Liver (tissue), 9 donors: ENCODE data around the gene STEAP2. TPM values are rescaled to one million over a fixed set of nuclear protein-coding genes. Genes with fewer than 3 reads are reported as not detected.
A peak's percentile ranks its signal among the peaks of the same experiment; 100 is the strongest.

Source experiments
- DNase-seq: peaks from one replicate; pipeline ENCODE4 v3.0.0-alpha.2; 2017; ENCODE audit warnings: low spot score
- H3K27ac ChIP-seq, 2 donors: one replicate each; pipeline ENCODE4 v1.7.0; 2013; ENCODE audit warnings: inconsistent platforms in 2 of 2, low read length in 2 of 2, control low read depth in 1 of 2, low read depth in 1 of 2, mild to moderate bottlenecking in 1 of 2
- H3K27me3 ChIP-seq, 4 donors: one replicate each; pipeline versions ENCODE4 v1.6.1 to v1.7.0; 2013; ENCODE audit warnings: low read length in 3 of 4, inconsistent platforms in 1 of 4, mild to moderate bottlenecking in 1 of 4, moderate library complexity in 1 of 4; ENCODE audit not compliant: control insufficient read depth in 4 of 4, insufficient read depth in 4 of 4
- H3K36me3 ChIP-seq, 4 donors: one replicate each; pipeline versions ENCODE4 v1.6.1 to v1.7.0; 2013; ENCODE audit warnings: low read length in 3 of 4, mild to moderate bottlenecking in 3 of 4, low read depth in 1 of 4, moderate library complexity in 1 of 4; ENCODE audit not compliant: control insufficient read depth in 4 of 4, insufficient read depth in 3 of 4
- H3K4me1 ChIP-seq, 4 donors: one replicate each; pipeline versions ENCODE4 v1.6.1 to v1.7.0; 2013; ENCODE audit warnings: low read length in 3 of 4, mild to moderate bottlenecking in 3 of 4, moderate library complexity in 1 of 4; ENCODE audit not compliant: control insufficient read depth in 4 of 4, insufficient read depth in 4 of 4
- H3K4me3 ChIP-seq, 3 donors: one replicate each; pipeline versions ENCODE4 v1.6.1 to v1.7.0; 2013; ENCODE audit warnings: low read length in 3 of 3, control low read depth in 1 of 3, low read depth in 1 of 3, mild to moderate bottlenecking in 1 of 3
- H3K9ac ChIP-seq, 2 donors: one replicate each; pipeline ENCODE4 v1.7.0; 2013; ENCODE audit warnings: low read length in 2 of 2, mild to moderate bottlenecking in 2 of 2, moderate library complexity in 2 of 2, control low read depth in 1 of 2, low read depth in 1 of 2
- H3K9me3 ChIP-seq, 4 donors: one replicate each; pipeline versions ENCODE4 v1.6.1 to v1.7.0; 2013; ENCODE audit warnings: low read length in 3 of 4; ENCODE audit not compliant: control insufficient read depth in 4 of 4
- FOXA1 ChIP-seq: IDR thresholded peaks from 2 replicates; pipeline ENCODE4 v1.6.1; 2016; ENCODE audit warnings: antibody characterized with exemption
- FOXA2 ChIP-seq: IDR thresholded peaks from 2 replicates; pipeline ENCODE4 v1.6.1; 2016; ENCODE audit warnings: antibody characterized with exemption
- GABPA ChIP-seq, 2 donors: IDR thresholded peaks in 1 of 2; conservative IDR thresholded peaks in 1 of 2; 2 replicates each; pipeline ENCODE4 v1.6.1; 2016; ENCODE audit warnings: antibody characterized with exemption in 2 of 2, mild to moderate bottlenecking in 1 of 2, moderate library complexity in 1 of 2
- HNF4A ChIP-seq, 2 donors: conservative IDR thresholded peaks; 2 replicates each; pipeline ENCODE4 v1.6.1; 2016; ENCODE audit warnings: antibody characterized with exemption in 2 of 2, mild to moderate bottlenecking in 2 of 2
- HNF4G ChIP-seq: IDR thresholded peaks from 2 replicates; pipeline ENCODE4 v1.6.1; 2016; ENCODE audit warnings: antibody characterized with exemption
- JUND ChIP-seq, 2 donors: IDR thresholded peaks; 2 replicates each; pipeline ENCODE4 v1.6.1; 2016; ENCODE audit warnings: antibody characterized with exemption in 2 of 2
- NR2F2 ChIP-seq: IDR thresholded peaks from 2 replicates; pipeline ENCODE4 v1.6.1; 2016; ENCODE audit warnings: antibody characterized with exemption
- RAD21 ChIP-seq, 2 donors: IDR thresholded peaks; 2 replicates each; pipeline ENCODE4 v1.6.1; 2016; ENCODE audit warnings: antibody characterized with exemption in 2 of 2, mild to moderate bottlenecking in 2 of 2
- RXRA ChIP-seq, 2 donors: IDR thresholded peaks; 2 replicates each; pipeline ENCODE4 v1.6.1; 2017 to 2018; ENCODE audit warnings: antibody characterized with exemption in 2 of 2, mild to moderate bottlenecking in 1 of 2
- SP1 ChIP-seq: IDR thresholded peaks from 2 replicates; pipeline ENCODE4 v1.6.1; 2018; ENCODE audit warnings: antibody characterized with exemption, mild to moderate bottlenecking
- TAF1 ChIP-seq: conservative IDR thresholded peaks from 2 replicates; pipeline ENCODE4 v1.6.1; 2016; ENCODE audit warnings: antibody characterized with exemption, mild to moderate bottlenecking
- YY1 ChIP-seq: IDR thresholded peaks from 2 replicates; pipeline ENCODE4 v1.6.1; 2016; ENCODE audit warnings: antibody characterized with exemption, mild to moderate bottlenecking
- WGBS: extraction: QIAGEN DNeasy Blood & Tissue Kit; methylation state at CpG from one replicate; pipeline ENCODE4 v1.1.7; 2013; 5-methylcytosine and 5-hydroxymethylcytosine counted together
- polyA plus RNA-seq, 2 donors: library from polyadenylated mRNA; stranded (reverse) in 1 of 2; unstranded in 1 of 2; fragments of 200-250 nt in 1 of 2; fragments of >200 nt in 1 of 2; fragmentation: Nextera tagmentation in 1 of 2; extraction: Ambion mirVana in 1 of 2; gene quantifications; one replicate each; pipeline versions ENCODE4 v1.2.1 to v1.2.3, GENCODE V29; 2013 to 2015
- total RNA-seq, 2 donors: library from RNA; depleted of rRNA; stranded (reverse); fragments of >200 nt; gene quantifications; one replicate each; pipeline ENCODE4 v1.2.3, GENCODE V29; 2014
- TF ChIP-seq, protein P1 (sequence below): IDR thresholded peaks from 2 replicates; pipeline ENCODE4 v1.6.1; 2016; ENCODE audit warnings: antibody characterized with exemption, mild to moderate bottlenecking
- TF ChIP-seq, protein P2 (sequence below): fragments of 150-350 bp; IDR thresholded peaks from 2 replicates; pipeline ENCODE4 v1.5.1; 2017; ENCODE audit warnings: improper control_type of control experiment, low read depth, low read length; ENCODE audit not compliant: missing input control
- TF ChIP-seq, protein P3 (sequence below): IDR thresholded peaks from 2 replicates; pipeline ENCODE4 v1.6.1; 2016; ENCODE audit warnings: antibody characterized with exemption
- TF ChIP-seq, protein P4 (sequence below): IDR thresholded peaks from 2 replicates; pipeline ENCODE4 v1.6.1; 2016; ENCODE audit warnings: antibody characterized with exemption
- TF ChIP-seq, protein P5 (sequence below): IDR thresholded peaks from 2 replicates; pipeline ENCODE4 v1.6.1; 2016; ENCODE audit warnings: antibody characterized with exemption
- donor health status: healthy.
- donor health status: healthy.
- donor health status: healthy.
- donor health status: healthy.
- donor health status: healthy.

Gene STEAP2
- total and polyA plus RNA-seq, 4 donors = 1.2 to 25.9 (median 5.2) TPM

DNA sequence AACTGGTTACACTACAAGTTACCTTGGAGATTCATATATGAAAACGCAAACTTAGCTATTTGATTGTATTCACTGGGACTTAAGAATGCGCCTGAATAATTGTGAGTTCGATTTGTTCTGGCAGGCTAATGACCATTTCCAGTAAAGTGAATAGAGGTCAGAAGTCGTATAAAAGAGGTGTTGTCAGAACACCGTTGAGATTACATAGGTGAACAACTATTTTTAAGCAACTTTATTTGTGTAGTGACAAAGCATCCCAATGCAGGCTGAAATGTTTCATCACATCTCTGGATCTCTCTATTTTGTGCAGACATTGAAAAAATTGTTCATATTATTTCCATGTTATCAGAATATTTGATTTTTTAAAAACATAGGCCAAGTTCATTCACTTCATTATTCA lies 48.0 kb upstream of the STEAP2 start:
- H3K9ac ChIP-seq = no peak overlapping the region
- H3K27me3 ChIP-seq = no peaks in the 10 kb centered on the region
- WGBS = 73% methylated on average over 5 of the region's 5 CpGs
- no peak for DNase-seq
- TF ChIP-seq FOXA1 = no peak
- TF ChIP-seq SP1 = no peak
- TF ChIP-seq, protein P1, sequence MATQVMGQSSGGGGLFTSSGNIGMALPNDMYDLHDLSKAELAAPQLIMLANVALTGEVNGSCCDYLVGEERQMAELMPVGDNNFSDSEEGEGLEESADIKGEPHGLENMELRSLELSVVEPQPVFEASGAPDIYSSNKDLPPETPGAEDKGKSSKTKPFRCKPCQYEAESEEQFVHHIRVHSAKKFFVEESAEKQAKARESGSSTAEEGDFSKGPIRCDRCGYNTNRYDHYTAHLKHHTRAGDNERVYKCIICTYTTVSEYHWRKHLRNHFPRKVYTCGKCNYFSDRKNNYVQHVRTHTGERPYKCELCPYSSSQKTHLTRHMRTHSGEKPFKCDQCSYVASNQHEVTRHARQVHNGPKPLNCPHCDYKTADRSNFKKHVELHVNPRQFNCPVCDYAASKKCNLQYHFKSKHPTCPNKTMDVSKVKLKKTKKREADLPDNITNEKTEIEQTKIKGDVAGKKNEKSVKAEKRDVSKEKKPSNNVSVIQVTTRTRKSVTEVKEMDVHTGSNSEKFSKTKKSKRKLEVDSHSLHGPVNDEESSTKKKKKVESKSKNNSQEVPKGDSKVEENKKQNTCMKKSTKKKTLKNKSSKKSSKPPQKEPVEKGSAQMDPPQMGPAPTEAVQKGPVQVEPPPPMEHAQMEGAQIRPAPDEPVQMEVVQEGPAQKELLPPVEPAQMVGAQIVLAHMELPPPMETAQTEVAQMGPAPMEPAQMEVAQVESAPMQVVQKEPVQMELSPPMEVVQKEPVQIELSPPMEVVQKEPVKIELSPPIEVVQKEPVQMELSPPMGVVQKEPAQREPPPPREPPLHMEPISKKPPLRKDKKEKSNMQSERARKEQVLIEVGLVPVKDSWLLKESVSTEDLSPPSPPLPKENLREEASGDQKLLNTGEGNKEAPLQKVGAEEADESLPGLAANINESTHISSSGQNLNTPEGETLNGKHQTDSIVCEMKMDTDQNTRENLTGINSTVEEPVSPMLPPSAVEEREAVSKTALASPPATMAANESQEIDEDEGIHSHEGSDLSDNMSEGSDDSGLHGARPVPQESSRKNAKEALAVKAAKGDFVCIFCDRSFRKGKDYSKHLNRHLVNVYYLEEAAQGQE = no peak
- TF ChIP-seq GABPA (IDR thresholded peaks at IDR 0.05 in 1 of 2, conservative IDR thresholded peaks at IDR 0.05 in 1 of 2) = no peak
- no peak for TF ChIP-seq HNF4G
- TF ChIP-seq TAF1 = no peak
- TF ChIP-seq RXRA (IDR thresholded peaks at IDR 0.05) = peak; percentile 7 to 36
- TF ChIP-seq RAD21 (IDR thresholded peaks at IDR 0.05) = no peak
- no peak for TF ChIP-seq FOXA2
- TF ChIP-seq, protein P2, sequence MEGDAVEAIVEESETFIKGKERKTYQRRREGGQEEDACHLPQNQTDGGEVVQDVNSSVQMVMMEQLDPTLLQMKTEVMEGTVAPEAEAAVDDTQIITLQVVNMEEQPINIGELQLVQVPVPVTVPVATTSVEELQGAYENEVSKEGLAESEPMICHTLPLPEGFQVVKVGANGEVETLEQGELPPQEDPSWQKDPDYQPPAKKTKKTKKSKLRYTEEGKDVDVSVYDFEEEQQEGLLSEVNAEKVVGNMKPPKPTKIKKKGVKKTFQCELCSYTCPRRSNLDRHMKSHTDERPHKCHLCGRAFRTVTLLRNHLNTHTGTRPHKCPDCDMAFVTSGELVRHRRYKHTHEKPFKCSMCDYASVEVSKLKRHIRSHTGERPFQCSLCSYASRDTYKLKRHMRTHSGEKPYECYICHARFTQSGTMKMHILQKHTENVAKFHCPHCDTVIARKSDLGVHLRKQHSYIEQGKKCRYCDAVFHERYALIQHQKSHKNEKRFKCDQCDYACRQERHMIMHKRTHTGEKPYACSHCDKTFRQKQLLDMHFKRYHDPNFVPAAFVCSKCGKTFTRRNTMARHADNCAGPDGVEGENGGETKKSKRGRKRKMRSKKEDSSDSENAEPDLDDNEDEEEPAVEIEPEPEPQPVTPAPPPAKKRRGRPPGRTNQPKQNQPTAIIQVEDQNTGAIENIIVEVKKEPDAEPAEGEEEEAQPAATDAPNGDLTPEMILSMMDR = no peak
- peak in 1 of 2 donors; percentile 32 for TF ChIP-seq JUND (IDR thresholded peaks at IDR 0.05)
- TF ChIP-seq YY1 = peak; percentile 21
- TF ChIP-seq HNF4A (conservative IDR thresholded peaks at IDR 0.05) = peak in 1 of 2 donors; percentile 7
- TF ChIP-seq, protein P3, sequence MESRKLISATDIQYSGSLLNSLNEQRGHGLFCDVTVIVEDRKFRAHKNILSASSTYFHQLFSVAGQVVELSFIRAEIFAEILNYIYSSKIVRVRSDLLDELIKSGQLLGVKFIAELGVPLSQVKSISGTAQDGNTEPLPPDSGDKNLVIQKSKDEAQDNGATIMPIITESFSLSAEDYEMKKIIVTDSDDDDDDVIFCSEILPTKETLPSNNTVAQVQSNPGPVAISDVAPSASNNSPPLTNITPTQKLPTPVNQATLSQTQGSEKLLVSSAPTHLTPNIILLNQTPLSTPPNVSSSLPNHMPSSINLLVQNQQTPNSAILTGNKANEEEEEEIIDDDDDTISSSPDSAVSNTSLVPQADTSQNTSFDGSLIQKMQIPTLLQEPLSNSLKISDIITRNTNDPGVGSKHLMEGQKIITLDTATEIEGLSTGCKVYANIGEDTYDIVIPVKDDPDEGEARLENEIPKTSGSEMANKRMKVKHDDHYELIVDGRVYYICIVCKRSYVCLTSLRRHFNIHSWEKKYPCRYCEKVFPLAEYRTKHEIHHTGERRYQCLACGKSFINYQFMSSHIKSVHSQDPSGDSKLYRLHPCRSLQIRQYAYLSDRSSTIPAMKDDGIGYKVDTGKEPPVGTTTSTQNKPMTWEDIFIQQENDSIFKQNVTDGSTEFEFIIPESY = no peak
- TF ChIP-seq, protein P4, sequence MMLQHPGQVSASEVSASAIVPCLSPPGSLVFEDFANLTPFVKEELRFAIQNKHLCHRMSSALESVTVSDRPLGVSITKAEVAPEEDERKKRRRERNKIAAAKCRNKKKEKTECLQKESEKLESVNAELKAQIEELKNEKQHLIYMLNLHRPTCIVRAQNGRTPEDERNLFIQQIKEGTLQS = no peak
- TF ChIP-seq, protein P5, sequence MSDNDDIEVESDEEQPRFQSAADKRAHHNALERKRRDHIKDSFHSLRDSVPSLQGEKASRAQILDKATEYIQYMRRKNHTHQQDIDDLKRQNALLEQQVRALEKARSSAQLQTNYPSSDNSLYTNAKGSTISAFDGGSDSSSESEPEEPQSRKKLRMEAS = no peak
- TF ChIP-seq NR2F2 = no peak
- no peaks in the 10 kb centered on the region for H3K4me1 ChIP-seq
- peaks cover 0 to 4% (median 0%) of the 10 kb centered on the region in 4 donors for H3K36me3 ChIP-seq
- no peak overlapping the region for H3K27ac ChIP-seq
- no peak overlapping the region for H3K4me3 ChIP-seq
- H3K9me3 ChIP-seq = no peaks in the 10 kb centered on the region

DNA sequence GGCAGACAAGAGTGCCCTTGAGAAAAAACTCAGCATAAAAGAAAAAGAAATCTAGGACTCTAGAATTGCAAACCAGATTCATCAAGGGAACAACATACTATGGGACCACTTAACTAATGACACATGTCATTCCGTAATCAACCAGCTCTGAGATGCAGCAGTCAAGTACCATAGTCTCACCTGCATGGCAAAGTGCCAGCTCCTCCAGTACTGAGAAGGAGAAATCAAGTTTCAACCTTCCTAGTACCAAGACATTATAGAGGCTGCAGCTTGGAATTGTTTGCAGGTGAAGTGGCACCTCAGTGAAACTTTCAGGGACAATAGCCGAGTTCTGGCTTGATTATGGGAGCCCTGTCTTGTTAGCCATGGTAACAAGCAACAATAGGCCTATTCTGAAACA lies 45.8 kb upstream of the STEAP2 start:
- WGBS = 82% methylated on average over 2 of the region's 2 CpGs
- no peaks in the 10 kb centered on the region for H3K27me3 ChIP-seq
- no peaks in the 10 kb centered on the region for H3K9me3 ChIP-seq
- H3K36me3 ChIP-seq = peaks cover 0 to 4% (median 0%) of the 10 kb centered on the region in 4 donors
- H3K27ac ChIP-seq = no peak overlapping the region
- TF ChIP-seq RXRA (IDR thresholded peaks at IDR 0.05) (no peak), FOXA2 (no peak), YY1 (no peak), NR2F2 (no peak), HNF4A (conservative IDR thresholded peaks at IDR 0.05) (no peak)
- TF ChIP-seq, protein P1 = no peak
- TF ChIP-seq, protein P2 = no peak
- TF ChIP-seq, protein P5 = no peak
- no peak overlapping the region for H3K9ac ChIP-seq
- H3K4me3 ChIP-seq = no peak overlapping the region
- H3K4me1 ChIP-seq = no peaks in the 10 kb centered on the region
- no peak for DNase-seq
